Activated naive CD8-positive, alpha-beta T cell treated with anti-CD3 and anti-CD28 coated beads, Interleukin-2, amount 50 U/mL, for 16 hours (primary cell): ENCODE measurements around the gene NFE2L1.
"Not testable (repeated sequence)": the region's sequence is repeated elsewhere in the genome, so short reads cannot be mapped to it uniquely, and the experiment has no call there.

Experiments
- DNase-seq: peaks from one replicate; pipeline ENCODE4 v3.0.0-alpha.2; 2020; ENCODE audit warnings: low read depth, low spot score

NFE2L1 gene

DNA sequence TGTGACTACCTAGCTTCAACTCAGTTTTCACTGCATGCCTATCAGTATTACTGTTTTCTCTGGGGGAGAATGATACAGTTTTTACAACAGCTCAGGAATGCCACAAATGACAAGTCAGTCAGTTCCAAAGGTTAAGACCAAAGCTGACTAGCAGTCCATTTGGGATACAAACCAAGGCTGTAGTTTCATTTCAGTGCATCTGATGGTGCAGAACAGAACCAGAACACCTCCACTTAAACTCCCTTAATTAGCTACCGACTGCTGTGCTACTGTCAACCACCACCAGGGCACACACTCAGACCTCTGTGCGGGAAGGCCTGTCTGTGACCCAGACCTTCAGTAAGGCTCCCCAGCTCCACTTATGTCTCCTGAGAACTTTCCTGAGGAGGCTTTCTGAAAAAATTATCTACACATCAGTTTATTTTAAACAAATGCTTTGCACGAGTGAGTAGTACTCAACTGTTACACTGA, 20.4 kb downstream of the NFE2L1 start:
- no peak for DNase-seq

- no peak for DNase-seq
These were observed 22.0 kb downstream of the NFE2L1 start for GRCh38 chr17:48070195-48070594.

DNA sequence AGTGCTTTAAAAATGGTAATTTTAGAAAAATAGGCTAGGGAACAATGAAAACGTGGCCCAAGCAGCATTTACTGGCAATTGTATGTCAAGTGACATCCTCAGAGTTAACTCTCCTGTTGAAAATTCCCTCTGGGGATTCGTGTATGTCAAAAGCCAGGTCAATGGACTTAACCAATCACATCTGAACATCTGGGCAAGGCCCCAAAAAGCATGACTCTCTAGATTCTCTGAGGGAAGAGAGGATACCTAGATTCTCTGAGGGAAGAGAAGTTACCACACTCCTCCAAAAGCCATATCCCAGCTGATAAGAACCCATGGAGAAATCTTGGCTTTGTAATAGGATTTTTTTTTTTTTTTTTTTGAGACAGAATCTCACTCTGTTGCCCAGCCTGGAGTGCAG, 23.5 kb downstream of the NFE2L1 start:
- DNase-seq = no peak

DNA sequence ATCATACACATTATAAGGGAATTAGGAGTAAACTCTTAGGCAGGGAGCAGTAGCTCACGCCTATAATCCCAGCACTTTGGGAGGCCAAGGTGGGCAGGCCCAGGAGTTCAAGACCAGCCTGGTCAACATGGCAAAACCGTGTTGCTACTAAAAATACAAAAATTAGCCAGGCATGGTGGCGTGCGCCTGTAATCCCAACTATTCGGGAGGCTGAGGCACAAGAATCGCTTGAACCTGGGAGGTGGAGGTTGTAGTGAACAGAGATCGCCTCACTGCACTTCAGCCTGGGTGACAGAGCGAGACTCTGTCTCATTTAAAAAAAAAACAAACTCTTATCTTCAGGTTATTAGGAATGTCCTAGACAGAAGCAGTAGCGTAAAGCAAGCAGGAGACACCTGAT, 24.7 kb downstream of the NFE2L1 start:
- not testable (repeated sequence) for DNase-seq

GRCh38 chr17:48073566-48074094, 25.5 kb downstream of the NFE2L1 start:
- DNase-seq = not testable (repeated sequence)

- peak; percentile 45 for DNase-seq
These were observed 26.3 kb downstream of the NFE2L1 start for GRCh38 chr17:48074322-48075081.

DNA sequence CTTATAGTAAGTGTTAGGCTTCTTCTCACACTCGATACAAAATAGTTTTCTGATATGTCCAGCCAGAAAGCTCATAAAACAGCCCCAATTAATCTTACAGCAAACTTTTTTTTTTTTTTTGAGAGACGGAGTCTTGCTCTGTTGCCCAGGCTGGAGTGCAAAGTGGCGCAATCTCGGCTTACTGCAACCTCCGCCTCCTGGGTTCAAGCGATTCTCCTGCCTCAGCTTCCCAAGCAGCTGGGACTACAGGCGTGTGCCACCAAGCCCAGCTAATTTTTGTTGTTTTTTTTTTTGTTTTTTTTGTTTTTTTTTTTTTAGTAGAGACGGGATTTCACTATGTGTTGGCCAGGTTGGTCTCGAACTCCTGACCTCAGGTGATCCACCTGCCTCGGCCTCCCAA, 29.0 kb downstream of the NFE2L1 start:
- DNase-seq = not testable (repeated sequence)

GRCh38 chr17:48081858-48082257, 33.7 kb downstream of the NFE2L1 start:
- DNase-seq = no peak

DNA sequence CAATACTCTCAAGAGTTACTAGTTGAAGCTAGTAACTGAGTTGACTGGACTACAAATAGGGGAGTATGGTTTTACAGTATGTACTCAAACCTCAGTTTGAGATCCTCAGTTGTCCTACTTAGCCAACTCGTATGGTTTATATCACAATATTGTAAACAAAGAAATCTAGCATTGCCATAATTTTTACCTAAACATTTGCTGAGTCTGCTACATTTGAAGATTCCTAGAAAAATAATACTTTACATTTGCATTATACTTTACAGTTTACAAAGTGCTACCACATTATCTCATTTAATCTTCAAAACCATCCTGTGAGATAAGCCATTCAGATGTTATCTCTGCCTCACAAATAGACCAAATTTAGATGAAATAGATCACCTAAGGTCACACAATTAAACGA, 36.8 kb downstream of the NFE2L1 start:
- no peak for DNase-seq

- DNase-seq = no peak
These were observed 45.3 kb downstream of the NFE2L1 start for GRCh38 chr17:48093341-48094045.

DNA sequence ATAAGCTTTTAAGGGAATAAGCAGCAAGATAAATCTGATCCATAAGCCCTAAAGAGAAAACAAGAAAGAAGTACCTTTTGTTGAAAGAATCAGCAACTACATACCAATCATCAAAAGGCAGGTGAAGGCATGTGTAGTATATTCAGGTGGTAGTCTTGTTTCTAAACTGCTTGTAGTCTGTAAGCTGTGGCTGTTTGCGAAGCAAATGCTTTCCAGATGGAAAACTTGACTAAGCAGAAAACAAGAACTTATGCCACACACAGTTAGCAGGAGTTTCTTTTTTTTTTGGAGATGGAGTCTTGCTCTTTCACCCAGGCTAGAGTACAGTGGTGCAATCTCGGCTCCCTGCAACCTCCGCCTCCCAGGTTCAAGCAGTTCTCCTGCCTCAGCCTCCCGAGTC, 47.5 kb downstream of the NFE2L1 start:
- no peak for DNase-seq

DNA sequence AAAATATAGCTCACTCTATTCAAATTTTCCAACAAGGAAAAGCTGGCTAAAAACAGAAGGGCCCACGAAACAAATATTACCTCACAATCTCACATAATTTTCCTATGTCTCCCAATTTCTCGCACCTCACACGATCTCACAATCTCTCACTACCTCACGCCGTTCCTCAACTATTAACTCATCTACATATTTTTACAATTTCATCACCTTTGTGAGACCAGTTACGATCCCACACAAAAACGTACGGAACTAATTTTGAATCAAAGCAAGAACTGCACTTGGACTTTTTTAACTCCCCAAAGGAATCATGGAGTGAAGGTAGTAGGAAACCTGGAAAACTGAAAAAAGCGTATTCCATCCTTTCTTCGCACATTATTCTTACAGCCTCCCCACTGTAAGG, 52.0 kb downstream of the NFE2L1 start:
- DNase-seq = no peak

- no peak for DNase-seq
These were observed 52.4 kb downstream of the NFE2L1 start for GRCh38 chr17:48100591-48101011.

GRCh38 chr17:48101012-48101720, 53.0 kb downstream of the NFE2L1 start, which contains the start of gene CBX1:
TSS of gene CBX1 (minus strand) at chr17:48101478. CDS start at chr17:48077004, 24,474 bp downstream.
- DNase-seq = peak; percentile 80

GRCh38 chr17:48102043-48102750, 54.0 kb downstream of the NFE2L1 start:
- no peak for DNase-seq

- DNase-seq = no peak
These were observed 54.9 kb downstream of the NFE2L1 start for GRCh38 chr17:48102798-48103715.

GRCh38 chr17:48104440-48104839, 56.3 kb downstream of the NFE2L1 start:
- no peak for DNase-seq

GRCh38 chr17:48106802-48107136, 58.6 kb downstream of the NFE2L1 start:
- no peak for DNase-seq

DNA sequence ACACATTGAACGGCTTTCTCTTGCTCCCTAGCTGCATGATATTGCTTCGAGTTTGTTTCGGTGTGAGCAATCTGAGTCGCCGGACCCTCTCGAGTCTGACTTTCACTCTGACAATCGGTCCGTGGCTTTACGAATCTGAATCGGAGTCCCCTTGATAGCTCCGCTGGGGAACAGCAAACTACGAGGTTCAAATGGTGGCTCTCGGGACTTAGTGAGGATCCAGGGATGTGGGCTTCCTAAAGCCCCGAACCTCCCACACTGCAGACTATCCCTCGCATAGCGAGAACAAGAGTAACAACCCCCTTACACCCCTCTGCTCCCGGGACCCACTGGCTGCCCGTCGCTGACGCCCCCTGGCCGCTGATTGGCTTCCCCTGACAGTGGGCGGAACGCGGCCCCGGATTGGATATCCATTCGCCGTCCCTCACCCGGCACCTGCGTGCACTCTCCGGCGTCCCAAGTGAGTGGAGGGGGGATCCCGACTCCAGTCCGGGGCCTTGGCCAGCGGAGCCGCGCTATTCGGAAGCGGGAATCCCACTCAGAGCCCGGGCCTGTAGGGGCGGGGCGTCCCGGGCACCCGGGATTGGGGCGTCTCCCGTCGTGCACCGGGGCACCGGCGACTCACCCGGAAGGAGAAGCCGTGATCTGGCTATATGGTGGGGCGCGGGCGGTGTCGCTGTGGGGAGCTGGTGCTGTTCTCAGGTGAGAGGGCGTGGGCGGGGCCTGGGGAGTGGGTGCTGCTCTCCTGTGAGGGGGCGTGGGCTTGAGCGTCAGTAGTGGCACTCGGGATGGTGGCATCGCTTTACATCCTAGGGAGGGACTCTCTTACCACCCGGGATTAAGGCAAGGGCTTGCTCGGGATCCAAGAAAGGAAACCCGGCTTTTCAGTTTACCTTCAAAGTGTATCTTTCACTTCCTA, 59.2 kb downstream of the NFE2L1 start, which contains the start of gene SNX11:
Gene SNX11, plus strand, starts transcription at position 630 of the 919 bp plus-strand sequence. CDS start 4,278 bp downstream, outside the sequence.
- peak; percentile 84 for DNase-seq
